ENCODE measurements around the gene TAB3. TPM values are rescaled to one million over a fixed set of nuclear protein-coding genes. Genes with fewer than 3 reads are reported as not detected.

The TAB3 gene
- total RNA-seq, 1 donor from 2014 or later = 39.1 TPM

DNA sequence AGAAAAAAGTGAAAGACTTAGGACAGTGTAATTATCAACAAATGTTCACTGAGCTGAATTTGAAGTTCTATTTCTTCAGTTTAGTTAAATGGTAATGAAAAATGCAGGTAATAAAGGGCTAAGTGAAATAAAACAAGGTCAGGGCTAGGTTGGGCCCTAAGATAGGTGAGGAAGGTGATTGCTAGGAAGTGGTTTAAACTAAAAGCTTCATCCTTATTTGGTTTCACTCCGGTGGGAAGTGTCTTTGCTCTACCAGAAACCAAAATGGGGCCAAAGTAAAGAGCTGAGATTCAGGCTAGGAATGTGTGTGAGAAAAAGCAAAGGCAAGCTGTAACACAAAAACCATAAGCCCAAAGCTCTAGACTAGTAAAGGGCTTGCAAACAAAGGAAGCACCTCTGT, 31.0 kb downstream of the TAB3 start:
- Mint-ChIP-seq H3K36me3 (ENCODE audit: insufficient read depth) (peaks cover 20% of the 10 kb centered on the region), H3K9me3 (ENCODE audit: low read depth) (peaks cover 9% of the 10 kb centered on the region), H3K27me3 (no peaks in the 10 kb centered on the region), H3K27ac (no peak overlapping the region), H3K4me3 (ENCODE audit: low read depth) (no peak overlapping the region), H3K4me1 (ENCODE audit: low read depth) (no peaks in the 10 kb centered on the region)
- DNase-seq (ENCODE audit: low spot score, unreplicated experiment) = no peak
- TF ChIP-seq, protein P1, sequence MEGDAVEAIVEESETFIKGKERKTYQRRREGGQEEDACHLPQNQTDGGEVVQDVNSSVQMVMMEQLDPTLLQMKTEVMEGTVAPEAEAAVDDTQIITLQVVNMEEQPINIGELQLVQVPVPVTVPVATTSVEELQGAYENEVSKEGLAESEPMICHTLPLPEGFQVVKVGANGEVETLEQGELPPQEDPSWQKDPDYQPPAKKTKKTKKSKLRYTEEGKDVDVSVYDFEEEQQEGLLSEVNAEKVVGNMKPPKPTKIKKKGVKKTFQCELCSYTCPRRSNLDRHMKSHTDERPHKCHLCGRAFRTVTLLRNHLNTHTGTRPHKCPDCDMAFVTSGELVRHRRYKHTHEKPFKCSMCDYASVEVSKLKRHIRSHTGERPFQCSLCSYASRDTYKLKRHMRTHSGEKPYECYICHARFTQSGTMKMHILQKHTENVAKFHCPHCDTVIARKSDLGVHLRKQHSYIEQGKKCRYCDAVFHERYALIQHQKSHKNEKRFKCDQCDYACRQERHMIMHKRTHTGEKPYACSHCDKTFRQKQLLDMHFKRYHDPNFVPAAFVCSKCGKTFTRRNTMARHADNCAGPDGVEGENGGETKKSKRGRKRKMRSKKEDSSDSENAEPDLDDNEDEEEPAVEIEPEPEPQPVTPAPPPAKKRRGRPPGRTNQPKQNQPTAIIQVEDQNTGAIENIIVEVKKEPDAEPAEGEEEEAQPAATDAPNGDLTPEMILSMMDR (IDR thresholded peaks at IDR 0.05; ENCODE audit: unreplicated experiment) = no peak

DNA sequence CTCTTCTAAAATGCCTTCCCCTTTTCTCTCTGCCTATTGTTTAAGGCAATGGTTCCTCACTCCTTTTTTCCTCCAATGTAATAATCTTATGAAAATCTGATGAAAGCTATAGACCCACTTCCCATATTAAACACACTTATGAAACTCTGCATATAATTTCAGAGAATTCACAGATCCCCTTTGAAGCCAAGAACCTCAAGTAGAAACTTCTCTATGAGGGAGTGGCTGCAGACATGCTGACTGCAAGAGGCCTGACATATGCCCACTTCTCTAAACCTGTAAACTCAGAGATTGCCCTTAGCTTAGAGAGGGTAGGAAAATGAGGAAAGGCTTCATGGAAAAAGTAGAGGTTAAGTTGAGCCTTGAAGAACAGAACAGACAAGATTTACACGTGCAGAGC, 37.6 kb downstream of the TAB3 start:
- TF ChIP-seq, protein P1 (IDR thresholded peaks at IDR 0.05; ENCODE audit: unreplicated experiment) = no peak
- DNase-seq (ENCODE audit: low spot score, unreplicated experiment) = no peak
- Mint-ChIP-seq H3K36me3 (ENCODE audit: insufficient read depth) (peaks cover 22% of the 10 kb centered on the region), H3K27me3 (no peaks in the 10 kb centered on the region), H3K4me3 (ENCODE audit: low read depth) (no peak overlapping the region), H3K9me3 (ENCODE audit: low read depth) (peaks cover 9% of the 10 kb centered on the region), H3K27ac (no peak overlapping the region), H3K4me1 (ENCODE audit: low read depth) (peaks cover 4% of the 10 kb centered on the region)

DNA sequence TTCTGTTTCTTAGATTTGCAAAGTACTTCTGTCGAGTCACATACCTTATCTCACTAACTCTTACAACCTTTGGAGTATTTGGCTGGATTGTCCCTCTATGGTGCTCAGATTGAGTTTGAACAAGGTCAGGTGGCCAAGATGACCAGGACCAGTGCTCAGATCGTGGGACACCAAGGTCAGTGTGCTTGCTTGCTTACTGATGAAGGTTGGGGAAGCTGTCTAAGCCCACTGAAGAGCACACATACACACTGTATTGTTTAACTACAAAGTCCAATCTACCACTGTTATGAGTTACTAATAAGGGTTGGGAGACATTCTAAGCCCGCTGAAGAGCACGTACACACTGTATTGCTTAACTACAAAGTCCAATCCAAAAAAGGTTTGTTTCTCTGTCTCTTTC, 53.7 kb downstream of the TAB3 start:
- TF ChIP-seq, protein P1 (IDR thresholded peaks at IDR 0.05; ENCODE audit: unreplicated experiment) = no peak
- no peaks in the 10 kb centered on the region for H3K4me1 Mint-ChIP-seq (ENCODE audit: low read depth)
- no peak for DNase-seq (ENCODE audit: low spot score, unreplicated experiment)
- H3K27ac Mint-ChIP-seq = no peak overlapping the region
- no peak overlapping the region for H3K4me3 Mint-ChIP-seq (ENCODE audit: low read depth)
- H3K36me3 Mint-ChIP-seq (ENCODE audit: insufficient read depth) = peaks cover 40% of the 10 kb centered on the region
- H3K27me3 Mint-ChIP-seq = no peaks in the 10 kb centered on the region
- peaks cover 3% of the 10 kb centered on the region for H3K9me3 Mint-ChIP-seq (ENCODE audit: low read depth)

DNA sequence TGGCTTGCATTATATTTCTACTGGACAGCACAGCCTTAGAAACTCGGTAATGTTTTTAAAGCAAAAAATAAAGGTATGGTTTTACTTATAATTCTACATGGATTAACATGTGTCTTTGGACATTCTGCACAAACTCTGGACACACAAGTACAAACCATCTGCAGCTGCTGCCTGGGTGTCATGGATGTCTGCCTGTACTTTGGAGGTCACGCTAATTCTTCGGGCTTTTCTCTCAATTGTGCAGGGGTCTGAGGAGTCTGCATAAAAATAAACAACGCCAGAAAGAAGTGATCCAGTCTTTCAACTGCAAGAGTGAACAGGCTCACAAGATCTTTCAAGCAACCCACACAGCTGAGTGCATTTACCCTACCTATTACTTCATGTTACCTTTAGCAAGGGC, 55.2 kb downstream of the TAB3 start:
- Mint-ChIP-seq H3K27ac (no peak overlapping the region), H3K9me3 (ENCODE audit: low read depth) (no peaks in the 10 kb centered on the region), H3K4me1 (ENCODE audit: low read depth) (no peaks in the 10 kb centered on the region), H3K36me3 (ENCODE audit: insufficient read depth) (peaks cover 29% of the 10 kb centered on the region), H3K4me3 (ENCODE audit: low read depth) (no peak overlapping the region), H3K27me3 (no peaks in the 10 kb centered on the region)
- no peak for DNase-seq (ENCODE audit: low spot score, unreplicated experiment)
- TF ChIP-seq, protein P1 (IDR thresholded peaks at IDR 0.05; ENCODE audit: unreplicated experiment) = no peak

DNA sequence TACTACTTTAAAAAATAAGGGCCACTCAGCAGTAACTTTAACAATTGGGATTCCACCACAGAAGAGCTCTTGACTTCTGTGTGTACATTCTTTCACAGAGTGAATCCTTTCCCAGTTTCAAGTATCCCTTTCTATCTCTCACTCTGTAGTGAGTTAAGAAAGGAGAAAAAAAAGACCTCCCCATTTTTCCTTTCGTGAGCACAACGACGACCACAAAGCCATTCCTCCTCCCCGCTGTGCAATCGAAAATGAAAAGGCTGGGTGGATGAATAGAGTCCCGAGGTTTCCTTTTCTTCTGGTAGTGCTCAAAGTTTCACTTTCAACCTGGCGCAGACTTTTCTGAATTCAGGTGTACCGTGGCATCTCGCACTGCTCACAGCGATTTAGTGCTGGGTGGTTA, 58.0 kb downstream of the TAB3 start:
- no peak for DNase-seq (ENCODE audit: low spot score, unreplicated experiment)
- Mint-ChIP-seq H3K4me3 (ENCODE audit: low read depth) (no peak overlapping the region), H3K27ac (no peak overlapping the region)

More for the DNA sequence above, 58.0 kb downstream of the TAB3 start:
- Mint-ChIP-seq H3K27me3 (no peaks in the 10 kb centered on the region), H3K36me3 (ENCODE audit: insufficient read depth) (peaks cover 16% of the 10 kb centered on the region), H3K4me1 (ENCODE audit: low read depth) (no peaks in the 10 kb centered on the region), H3K9me3 (ENCODE audit: low read depth) (no peaks in the 10 kb centered on the region)
- TF ChIP-seq, protein P1 (IDR thresholded peaks at IDR 0.05; ENCODE audit: unreplicated experiment) = no peak

Measured in progenitor cell of endocrine pancreas (in vitro differentiated cells).